GM18526 (cell line): ENCODE measurements around the gene FAM237A.

Experiments
- POLR2A ChIP-seq: IDR thresholded peaks from 3 replicates; pipeline ENCODE4 v1.6.1; 2011; ENCODE audit not compliant: insufficient read length; ENCODE audit errors: extremely low read depth

FAM237A gene

GRCh38 chr2:206647985-206648384, 5.7 kb downstream of the FAM237A start:
- no peak for TF ChIP-seq POLR2A

- TF ChIP-seq POLR2A = no peak
These were observed 14.8 kb downstream of the FAM237A start for GRCh38 chr2:206657087-206657486.

GRCh38 chr2:206665251-206665650, 23.0 kb downstream of the FAM237A start:
- TF ChIP-seq POLR2A = no peak

GRCh38 chr2:206670531-206671319, 28.4 kb downstream of the FAM237A start:
- TF ChIP-seq POLR2A = no peak

GRCh38 chr2:206683546-206683945, 41.3 kb downstream of the FAM237A start:
- TF ChIP-seq POLR2A = no peak

GRCh38 chr2:206688453-206688852, 46.2 kb downstream of the FAM237A start:
- no peak for TF ChIP-seq POLR2A

- no peak for TF ChIP-seq POLR2A
These were observed 46.7 kb downstream of the FAM237A start for GRCh38 chr2:206688990-206689389.

- TF ChIP-seq POLR2A = no peak
These were observed 50.7 kb downstream of the FAM237A start for GRCh38 chr2:206692971-206693370.

GRCh38 chr2:206693399-206694137, 51.3 kb downstream of the FAM237A start:
- no peak for TF ChIP-seq POLR2A

- no peak for TF ChIP-seq POLR2A
These were observed 54.6 kb downstream of the FAM237A start for GRCh38 chr2:206696910-206697309.

GRCh38 chr2:206698811-206699210, 56.5 kb downstream of the FAM237A start:
- no peak for TF ChIP-seq POLR2A
